GM18505 (cell line): ENCODE measurements around the gene KCNE5.
"Not testable (repeated sequence)": the region's sequence is repeated elsewhere in the genome, so short reads cannot be mapped to it uniquely, and the experiment has no call there.

ENCODE experiments used
- ATAC-seq: cut with Tn5 transposase; IDR thresholded peaks from one replicate; pipeline ENCODE4 v1.9.1; 2021; ENCODE audit not compliant: unreplicated experiment
- POLR2A ChIP-seq: IDR thresholded peaks from 4 replicates; pipeline ENCODE4 v1.6.1; 2011; ENCODE audit warnings: borderline replicate concordance; ENCODE audit not compliant: insufficient read depth, insufficient read length; ENCODE audit errors: extremely low read depth

KCNE5 gene

DNA sequence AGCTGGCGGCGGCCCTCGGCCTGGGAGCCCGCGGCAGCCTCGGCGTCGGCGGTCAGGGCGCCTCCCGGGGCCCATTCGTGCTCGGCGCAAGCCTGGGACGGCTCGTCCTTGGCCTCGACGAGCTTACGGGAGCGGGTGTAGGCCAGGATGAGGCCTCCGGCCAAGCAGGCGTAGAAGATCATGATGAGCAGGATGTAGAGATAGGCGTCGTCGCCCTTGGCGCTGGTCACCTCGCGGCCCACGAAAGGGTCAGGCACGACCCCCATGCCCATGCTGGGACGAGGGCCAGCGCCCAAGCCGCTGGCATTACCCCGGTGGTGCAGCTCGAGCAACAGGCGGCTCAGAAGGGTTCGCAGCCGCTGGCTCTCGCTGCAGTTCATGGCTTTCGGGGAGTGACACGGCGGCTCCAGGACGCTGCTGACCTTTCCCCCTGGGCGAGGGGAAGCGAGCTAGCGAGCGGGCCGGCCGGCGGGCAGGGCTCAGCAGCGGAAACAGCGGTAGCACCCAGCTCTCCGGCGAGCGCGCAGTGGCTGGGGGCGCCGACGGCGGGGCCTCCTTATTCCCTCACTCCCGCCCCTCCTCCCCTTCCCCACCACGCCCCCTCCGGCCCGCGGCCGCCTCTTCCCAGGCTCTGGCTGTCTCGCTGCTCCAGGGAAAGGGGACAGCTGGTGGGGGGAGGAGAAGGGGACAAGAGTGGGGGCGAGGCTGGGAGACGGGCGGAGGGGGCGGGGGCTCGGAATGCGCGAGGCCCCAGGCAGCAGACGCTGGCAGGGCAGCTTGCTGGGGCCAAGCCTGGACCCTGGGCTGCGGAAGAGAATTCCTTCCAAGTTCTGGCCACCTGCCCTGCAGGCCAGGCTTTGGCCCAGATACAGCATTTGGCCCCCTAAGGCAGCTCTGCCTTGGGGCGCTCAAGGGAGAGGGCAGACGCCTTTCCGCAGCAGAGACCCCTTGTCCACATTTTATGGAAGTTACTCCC lies at the start of gene KCNE5:
KCNE5 (minus strand) TSS at position 532 of the 976 bp plus-strand sequence; CDS start at position 380, 152 bp downstream.
- no peak for ATAC-seq
- no peak for TF ChIP-seq POLR2A

GRCh38 chrX:109672239-109672638 lies 47.3 kb upstream of the KCNE5 start:
- TF ChIP-seq POLR2A, result no peak
- ATAC-seq, result no peak

- not testable (repeated sequence) for ATAC-seq
These were observed 46.2 kb upstream of the KCNE5 start for GRCh38 chrX:109671170-109671569.

DNA sequence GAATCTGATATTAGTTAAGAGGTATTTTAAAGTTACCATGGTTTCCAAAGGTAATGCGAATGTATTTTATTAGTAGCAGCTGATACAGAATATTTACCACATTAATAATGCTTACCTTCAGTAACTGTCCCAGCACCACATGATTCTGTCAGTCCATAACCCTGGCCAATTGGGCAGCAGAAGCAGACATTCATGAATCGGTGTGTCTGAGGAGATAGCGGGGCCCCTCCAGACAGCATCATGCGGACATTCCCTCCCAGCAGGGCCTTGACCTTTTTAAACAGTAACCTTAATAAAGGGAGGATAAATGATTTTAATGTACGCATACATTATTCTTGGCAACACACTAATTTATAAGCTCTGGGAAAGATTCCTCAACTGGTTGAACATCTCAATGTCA lies 43.0 kb upstream of the KCNE5 start:
- ATAC-seq, result no peak
- no peak for TF ChIP-seq POLR2A

DNA sequence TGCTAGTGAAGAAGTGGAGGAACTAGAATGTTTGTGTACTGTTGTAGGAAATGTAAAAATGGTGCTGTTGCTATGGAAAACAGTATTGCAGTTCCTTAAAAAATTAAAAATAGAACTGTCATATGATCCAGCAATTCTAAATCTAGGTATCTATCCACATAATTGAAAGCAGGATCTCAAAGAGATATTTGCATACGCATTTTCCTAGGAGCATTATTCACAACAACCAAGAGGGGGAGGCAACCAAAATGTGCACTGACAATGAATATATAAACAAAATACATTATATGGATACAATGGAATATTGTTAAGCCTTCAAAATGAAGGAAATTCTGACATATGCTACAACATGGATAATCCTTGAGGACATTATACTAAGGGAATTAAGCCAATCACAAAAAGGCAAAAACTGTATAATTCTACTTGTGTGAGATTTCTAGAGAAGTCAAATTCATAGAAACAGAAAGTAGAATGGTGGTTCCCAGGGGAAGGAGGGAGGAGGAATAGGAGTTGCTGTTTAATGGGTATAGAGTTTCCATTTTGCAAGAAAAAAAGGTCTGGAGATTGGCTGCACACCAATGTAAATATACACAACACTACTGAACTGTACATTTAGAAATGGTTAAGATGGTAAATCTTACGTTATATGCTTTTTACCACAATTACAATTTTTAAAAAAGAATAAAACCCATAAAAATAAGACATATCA lies 35.6 kb upstream of the KCNE5 start:
- ATAC-seq, result no peak
- no peak for TF ChIP-seq POLR2A

GRCh38 chrX:109658391-109658790 lies 33.4 kb upstream of the KCNE5 start:
- no peak for ATAC-seq
- TF ChIP-seq POLR2A, result no peak

- not testable (repeated sequence) for ATAC-seq
These were observed 32.4 kb upstream of the KCNE5 start for GRCh38 chrX:109657364-109657763.

DNA sequence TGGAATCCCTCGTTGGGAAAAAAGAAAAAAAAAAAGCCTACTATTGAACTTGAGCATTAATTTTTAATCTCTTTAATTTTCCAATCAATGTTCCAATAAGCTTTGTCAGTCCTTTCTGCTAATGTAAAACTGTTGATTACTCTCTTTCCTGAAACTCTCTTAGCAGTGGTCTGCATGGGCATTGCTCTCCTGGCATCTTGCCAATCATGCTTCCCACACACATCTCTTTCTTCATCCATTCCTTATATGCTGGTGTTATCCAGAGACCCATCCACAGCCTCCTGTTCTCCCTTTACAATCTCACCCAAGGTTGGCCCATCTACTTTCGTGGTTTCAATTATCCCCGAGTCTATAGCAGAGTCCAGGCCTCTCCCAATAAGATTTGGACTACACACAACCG lies 31.8 kb upstream of the KCNE5 start:
- no peak for TF ChIP-seq POLR2A
- ATAC-seq, result no peak

DNA sequence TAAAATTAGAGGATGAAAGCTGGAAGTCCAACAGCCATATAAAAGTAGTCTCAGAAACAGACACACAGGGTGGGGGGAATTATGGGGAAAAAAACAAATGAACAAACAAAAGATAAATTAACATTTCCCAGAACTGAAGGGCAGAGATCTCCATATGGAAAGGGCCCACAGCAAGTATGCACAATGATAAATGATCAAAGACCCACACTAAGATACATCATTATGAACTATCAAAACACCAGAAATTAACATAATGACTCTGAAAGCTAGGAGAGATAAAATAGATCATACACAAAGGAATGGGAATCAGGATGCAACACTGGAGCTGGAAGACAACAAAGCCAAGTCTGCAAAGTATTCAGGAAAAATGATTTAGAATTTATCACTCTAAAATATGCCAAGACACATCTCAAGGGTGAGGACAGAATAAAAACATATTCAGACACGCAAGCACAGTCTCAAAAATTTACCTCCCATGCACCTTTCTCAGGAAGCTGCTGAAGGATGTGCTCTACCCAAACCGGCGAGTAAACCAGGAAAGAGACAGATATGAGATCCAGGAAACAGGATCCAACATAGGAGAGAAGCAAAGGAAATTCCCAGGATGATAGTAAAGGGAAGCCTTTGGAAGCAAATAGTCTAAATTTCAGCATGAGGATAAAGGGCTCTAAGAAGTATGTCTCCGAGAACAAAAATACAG lies 30.7 kb upstream of the KCNE5 start:
- no peak for ATAC-seq
- TF ChIP-seq POLR2A, result no peak

GRCh38 chrX:109654516-109655109 lies 29.6 kb upstream of the KCNE5 start:
- no peak for ATAC-seq
- no peak for TF ChIP-seq POLR2A

GRCh38 chrX:109644671-109645070 lies 19.7 kb upstream of the KCNE5 start:
- ATAC-seq, result not testable (repeated sequence)

DNA sequence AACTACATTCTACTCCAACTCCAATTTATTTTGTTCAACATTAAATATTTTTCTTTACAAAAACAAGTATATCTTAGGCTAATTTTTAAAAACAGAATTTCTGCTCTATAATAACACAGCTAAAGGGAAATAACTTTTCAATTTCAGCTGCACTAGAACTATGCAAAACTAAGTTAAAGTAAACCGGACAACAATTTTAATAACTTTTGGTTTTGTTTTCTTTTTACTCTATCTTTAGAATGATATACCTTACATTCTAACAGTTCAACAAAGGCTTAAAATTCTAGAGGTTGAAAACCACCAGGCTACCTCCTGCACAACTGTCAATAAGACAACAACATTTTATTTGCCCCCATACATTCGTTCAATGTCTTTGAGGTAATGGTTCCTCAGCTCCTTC lies 18.7 kb upstream of the KCNE5 start:
- ATAC-seq, result no peak
- TF ChIP-seq POLR2A, result no peak

DNA sequence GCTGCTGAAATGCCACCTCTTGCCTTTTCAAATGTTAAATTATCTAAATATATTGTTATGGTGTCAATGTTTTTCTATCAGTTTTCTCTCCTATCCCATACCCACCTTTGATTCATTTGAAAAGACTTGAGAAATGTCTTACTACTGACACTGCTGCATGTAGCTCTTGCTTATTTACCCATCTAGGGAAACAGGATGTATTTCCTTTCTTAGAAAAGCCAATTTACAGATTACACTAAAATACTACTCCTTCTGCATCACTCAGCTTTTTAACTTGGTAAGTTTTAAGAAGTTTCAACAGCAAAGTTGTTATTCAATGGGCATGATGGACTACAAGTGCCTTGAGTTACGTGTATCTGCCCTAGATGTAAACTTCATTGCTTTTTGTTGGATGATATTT lies 13.2 kb upstream of the KCNE5 start:
- no peak for TF ChIP-seq POLR2A
- no peak for ATAC-seq

DNA sequence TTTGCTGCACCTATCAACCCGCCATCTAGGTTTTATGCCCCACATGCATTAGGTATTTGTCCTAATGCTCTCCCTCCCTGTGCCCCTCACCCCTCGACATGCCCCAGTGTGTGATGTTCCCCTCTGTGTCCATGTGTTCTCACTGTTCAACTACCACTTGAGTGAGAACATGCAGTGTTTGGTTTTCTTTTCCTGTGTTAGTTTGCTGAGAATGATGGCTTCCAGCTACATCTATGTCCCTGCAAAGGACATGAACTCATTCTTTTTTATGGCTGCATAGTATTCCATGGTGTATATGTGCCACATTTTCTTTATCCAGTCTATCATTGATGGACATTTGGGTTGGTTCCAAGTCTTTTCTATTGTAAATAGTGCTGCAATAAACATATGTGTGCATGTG lies 12.5 kb upstream of the KCNE5 start:
- not testable (repeated sequence) for ATAC-seq
